ENCODE measurements around the gene DCAF12L2. TPM values are rescaled to one million over a fixed set of nuclear protein-coding genes. Genes with fewer than 3 reads are reported as not detected.

The DCAF12L2 gene
- total and polyA plus RNA-seq, 9 of the 15 experiments (the other 6 are each of a cell fraction or from before 2014, with no cell fraction given) = not detected

GRCh38 chrX:126164226-126164625 is 1.9 kb downstream of the DCAF12L2 start:
- no peaks in the 10 kb centered on the region for H3K27me3 ChIP-seq (ENCODE audit: control insufficient read depth in 2 of 2, insufficient read depth in 2 of 2, low read length in 2 of 2)
- CTCF ChIA-PET (ENCODE audit: low intra/inter-chr PET ratio) = no interaction called here
- H2AFZ ChIP-seq (ENCODE audit: low read depth, low read length) = no peak overlapping the region
- no peak overlapping the region for H3K4me2 ChIP-seq (ENCODE audit: insufficient read depth, low read length)
- 0 out of 5 replicates have a peak, but pooled peaks cover 0 to 3% of the 10 kb centered on the region in 2 experiments for H3K4me1 ChIP-seq (replicated peaks in 1 of 2; ENCODE audit: control insufficient read depth in 2 of 2, insufficient read depth in 2 of 2, low read length in 2 of 2)
- H3K79me2 ChIP-seq (ENCODE audit: control insufficient read depth, insufficient read depth, low read length) = no peaks in the 10 kb centered on the region
- no peak for ATAC-seq
- intact Hi-C loops (cut with micrococcal nuclease) = no loop called here
- no peak for TF ChIP-seq MEF2D (tag; conservative IDR thresholded peaks at IDR 0.05; ENCODE audit: low read depth)
- no peak for TF ChIP-seq E2F3 (CRISPR knock-in tag; IDR thresholded peaks at IDR 0.05)
- TF ChIP-seq ZNF395 (CRISPR knock-in tag; IDR thresholded peaks at IDR 0.05) = no peak
- TF ChIP-seq BRD4 (IDR thresholded peaks at IDR 0.05) = no peak
- TF ChIP-seq NFIC (IDR thresholded peaks at IDR 0.05) = no peak
- no peak for TF ChIP-seq CHAMP1 (IDR thresholded peaks at IDR 0.05)
- no peak for TF ChIP-seq CGGBP1 (CRISPR knock-in tag; IDR thresholded peaks at IDR 0.05)
- H4K20me1 ChIP-seq (replicated peaks; ENCODE audit: control insufficient read depth, insufficient read depth, low read length) = no peaks in the 10 kb centered on the region
- H3K9me1 ChIP-seq (ENCODE audit: control insufficient read depth, insufficient read depth, low read length) = no peaks in the 10 kb centered on the region
- FAIRE-seq = no peak
- 3% methylated on average over 9 of the region's 9 CpGs for WGBS (ENCODE audit: insufficient coverage, low coverage, missing lambda C conversion rate)
- no peaks in the 10 kb centered on the region for H3K9me3 ChIP-seq (replicated peaks; ENCODE audit: control insufficient read depth, insufficient read depth, low read depth, low read length)
- POLR2A ChIA-PET = interaction anchor here (0.6 kb wide), 1 partner anchor 39 kb away, joined by 3 read pairs; no protein-coding TSS in a partner anchor
- in situ Hi-C loops (cut with MboI) = no loop called here
- no peak overlapping the region for H3K27ac ChIP-seq (ENCODE audit: extremely low read depth, low read depth, low read length)
- no TSS peak for BruUV-seq (replicated peaks)
- no peaks in the 10 kb centered on the region for H3K36me3 ChIP-seq (ENCODE audit: control insufficient read depth, insufficient read depth, low read length)
- DNase-seq (ENCODE audit: extremely low read depth in 1 of 4, low spot score in 3 of 4) = no peak
- H3K9ac ChIP-seq (ENCODE audit: insufficient read depth in 1 of 2, low read depth in 2 of 2, low read length in 2 of 2) = no peak overlapping the region
- H3K4me3 ChIP-seq = no peak overlapping the region
